Myocyte (in vitro differentiated cells): Measurements from ENCODE around the gene COL24A1. TPM values are rescaled to one million over a fixed set of nuclear protein-coding genes. Genes with fewer than 3 reads are reported as not detected.
"Not testable (repeated sequence)": the region's sequence is repeated elsewhere in the genome, so short reads cannot be mapped to it uniquely, and the experiment has no call there.

Experiments used
- DNase-seq: peaks from one replicate; pipeline ENCODE4 v3.0.0-alpha.2; 2012; ENCODE audit warnings: low read depth
- total RNA-seq: library from RNA; depleted of rRNA; stranded (reverse); fragments of >200 nt; gene quantifications from 2 replicates; pipeline ENCODE4 v1.2.3, GENCODE V29; 2014

Gene COL24A1
- total RNA-seq, 1 donor from 2014 or later: 1.3 TPM

DNA sequence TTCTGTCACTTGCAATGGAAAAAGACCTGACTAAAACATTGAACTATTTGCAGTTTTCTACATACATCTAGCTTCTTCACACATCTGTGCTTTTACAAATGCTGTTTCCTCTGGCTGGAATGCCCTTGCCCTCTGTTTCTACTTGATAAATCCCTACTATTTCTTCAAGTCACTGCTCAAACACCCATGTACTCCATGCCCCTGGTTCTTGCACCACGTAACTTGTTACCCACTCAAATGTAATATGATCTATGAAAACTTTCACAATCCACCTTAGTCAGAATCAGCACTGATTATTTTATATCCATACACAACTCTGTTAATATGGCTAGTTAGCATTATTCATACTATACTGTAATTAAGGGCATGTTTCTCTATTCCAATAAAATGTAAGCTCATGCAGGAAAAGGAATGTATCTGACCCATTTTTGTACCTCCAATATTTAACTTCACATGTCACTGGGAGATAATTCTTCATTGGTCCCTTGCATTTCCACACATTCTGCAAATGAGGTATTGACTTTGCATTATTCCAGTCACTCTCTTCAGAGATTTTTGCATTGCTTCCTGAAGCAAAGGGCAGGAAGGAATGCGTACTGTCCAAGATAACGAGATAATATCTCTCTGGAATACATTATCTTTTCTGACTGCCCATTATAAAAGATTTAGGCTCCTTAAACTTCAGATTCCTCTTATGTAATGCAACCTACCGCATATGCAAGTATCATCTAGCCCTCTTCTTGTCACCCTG is 158.3 kb downstream of the COL24A1 start:
- no peak for DNase-seq

DNA sequence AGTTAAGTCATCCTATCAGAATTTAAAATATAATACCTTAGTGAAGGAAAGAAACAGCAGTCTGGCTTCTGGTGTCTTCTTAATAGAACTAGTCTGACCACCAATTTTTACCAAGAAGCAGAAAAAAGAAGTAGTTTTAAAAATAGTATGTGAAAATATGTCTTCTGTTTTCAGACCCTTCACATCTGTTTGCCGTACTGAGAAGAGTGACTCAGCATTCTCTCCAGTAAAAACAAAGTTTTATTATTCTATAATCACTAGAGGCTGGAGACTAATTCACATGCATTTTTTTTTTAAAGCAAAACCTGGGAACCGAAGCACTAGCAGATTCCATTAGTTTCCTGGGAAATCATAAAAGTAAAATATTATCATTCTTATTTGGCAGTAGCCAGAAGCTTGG is 163.8 kb downstream of the COL24A1 start:
- peak; percentile 47 for DNase-seq

DNA sequence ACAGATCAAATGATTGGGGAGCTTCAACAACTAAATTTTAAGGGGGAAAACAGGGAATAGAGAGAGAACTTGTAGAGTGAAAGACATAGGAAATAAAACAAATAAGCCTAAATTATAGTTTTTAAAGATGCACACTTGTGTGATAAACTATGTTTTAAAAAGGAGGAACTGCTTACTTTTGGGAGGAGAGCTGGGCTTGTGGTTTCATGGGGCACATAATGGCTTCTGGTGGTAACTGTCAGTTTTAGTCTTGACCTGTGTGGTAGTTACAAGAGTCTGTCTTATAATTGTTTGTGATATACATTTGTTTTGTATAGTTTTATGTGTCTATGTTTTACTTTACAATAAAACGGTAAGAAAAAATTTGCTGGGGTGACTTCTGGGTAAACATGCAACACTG is 165.3 kb downstream of the COL24A1 start:
- no peak for DNase-seq

DNA sequence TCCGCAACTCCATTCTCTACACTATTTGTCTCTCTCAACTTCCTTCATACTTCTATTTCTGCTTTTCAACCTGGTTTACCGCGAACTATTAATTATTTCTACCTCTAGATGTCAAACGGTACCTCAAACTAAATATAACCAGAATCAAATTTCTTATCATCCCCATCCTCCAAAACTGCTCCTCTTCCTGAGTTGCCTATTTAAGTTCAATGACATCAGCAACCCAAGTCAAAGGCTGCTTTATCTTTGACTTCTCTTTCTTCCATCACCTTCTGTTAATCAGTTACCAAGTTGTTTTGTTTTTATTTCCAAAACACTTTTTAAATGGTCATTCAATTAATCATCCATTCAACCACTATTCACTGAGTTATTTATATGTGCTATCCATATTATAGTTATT is 171.9 kb downstream of the COL24A1 start:
- no peak for DNase-seq

DNA sequence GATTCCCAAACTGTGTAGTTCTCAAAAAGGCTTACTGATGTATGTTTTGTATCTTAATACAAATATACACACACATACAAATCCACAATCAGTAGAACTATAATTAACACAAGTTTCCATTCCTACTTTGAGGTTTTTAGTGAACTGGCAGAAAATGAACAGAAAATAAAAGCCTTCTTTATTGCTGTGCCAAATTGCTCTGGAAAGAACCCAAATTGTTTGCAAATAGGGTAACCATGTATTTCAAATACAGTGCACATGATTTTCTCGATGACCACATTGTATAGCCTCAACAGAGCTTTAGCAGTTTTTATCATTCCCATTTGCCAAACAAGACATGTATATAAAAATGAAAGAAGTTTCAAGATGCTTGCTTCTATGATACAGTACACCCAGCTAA is 173.3 kb downstream of the COL24A1 start:
- DNase-seq: no peak

DNA sequence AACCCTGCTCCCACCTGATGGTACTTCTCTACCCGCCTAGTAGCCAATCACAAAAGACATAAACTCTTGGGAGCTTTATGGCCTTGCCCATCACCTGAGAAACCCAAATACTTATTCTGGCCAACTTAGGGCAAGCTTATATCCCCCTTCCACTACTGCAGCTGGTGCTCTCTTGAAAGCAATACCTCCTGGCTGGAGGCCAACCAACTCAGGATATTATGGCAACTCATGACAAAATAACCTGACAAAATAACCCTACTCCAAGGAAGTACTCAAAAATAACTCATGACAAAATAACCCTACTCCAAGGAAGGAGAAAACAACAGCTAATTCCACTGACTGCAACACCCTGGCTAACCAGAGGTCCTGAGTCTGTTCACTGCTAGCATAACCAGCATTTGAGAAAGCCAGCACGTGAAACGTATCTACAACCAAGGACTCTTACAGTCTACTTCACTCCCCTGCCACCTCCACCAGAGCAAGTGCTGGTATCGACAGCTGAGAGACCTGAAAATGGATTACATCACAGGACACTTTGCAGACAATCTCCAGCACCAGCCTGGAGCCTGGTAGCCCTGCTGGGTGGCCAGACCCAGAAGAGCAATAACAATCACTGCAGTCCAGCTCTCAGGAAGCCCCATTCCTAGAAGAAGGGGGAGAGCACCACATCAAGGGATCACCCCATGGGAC is 179.9 kb downstream of the COL24A1 start:
- DNase-seq: peak; percentile 39

DNA sequence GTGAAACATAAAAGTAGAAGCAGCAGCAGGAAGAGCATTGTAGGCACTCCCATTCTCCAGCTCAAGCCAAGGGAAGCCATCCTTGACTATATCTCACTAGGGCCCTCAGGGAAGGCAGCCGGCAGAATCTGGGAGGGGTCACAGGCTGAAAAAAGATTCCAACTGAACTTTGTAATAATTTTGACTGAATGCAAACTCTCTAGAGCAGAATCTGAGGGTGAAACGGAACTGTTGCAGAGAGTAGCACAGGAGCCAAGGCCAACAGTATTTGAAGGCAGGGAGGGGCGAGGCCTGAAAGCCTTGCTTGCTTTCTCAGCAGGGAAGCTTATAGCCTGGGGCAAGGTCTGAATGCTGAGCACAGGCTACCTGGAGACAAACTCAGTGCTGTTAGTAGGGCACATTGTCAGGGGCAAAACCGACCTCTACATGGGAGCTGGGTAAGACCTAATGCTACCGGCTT is 180.6 kb downstream of the COL24A1 start:
- no peak for DNase-seq

DNA sequence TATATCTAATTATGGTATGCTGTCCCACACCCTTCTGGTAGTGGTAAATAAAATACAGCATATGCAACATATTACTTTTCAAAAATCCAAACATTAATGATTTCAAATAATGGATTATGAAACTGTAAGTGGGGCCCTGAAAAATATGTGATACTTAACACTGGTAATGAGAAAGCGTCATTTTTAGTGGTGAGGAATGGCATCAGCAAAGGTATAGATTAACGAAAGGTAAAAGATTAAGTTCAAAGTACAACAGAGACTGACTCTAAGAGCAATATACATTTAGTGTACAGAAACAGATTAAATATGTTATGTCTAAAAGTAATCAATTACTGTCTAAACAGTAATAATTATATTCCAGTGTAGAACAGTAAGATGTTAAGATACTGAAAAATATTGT is 194.1 kb downstream of the COL24A1 start:
- DNase-seq: no peak

DNA sequence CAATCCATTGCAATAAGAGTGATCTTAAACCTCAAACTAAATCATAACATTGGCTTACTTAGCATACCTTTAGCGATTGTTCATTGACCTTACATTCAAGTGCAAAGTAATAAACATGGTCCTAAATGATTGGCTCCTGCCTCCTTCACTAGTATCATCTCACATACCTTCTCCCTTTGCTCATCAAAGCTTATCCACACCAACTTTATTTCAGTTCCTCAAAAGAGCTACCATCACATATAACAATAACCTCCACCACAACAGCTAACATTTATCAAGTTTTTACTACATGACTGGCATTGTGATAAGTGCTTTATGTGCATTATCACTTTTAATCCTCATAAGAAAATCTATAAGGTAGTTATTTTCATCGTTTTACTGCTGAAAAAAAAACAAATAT is 198.8 kb downstream of the COL24A1 start:
- no peak for DNase-seq

DNA sequence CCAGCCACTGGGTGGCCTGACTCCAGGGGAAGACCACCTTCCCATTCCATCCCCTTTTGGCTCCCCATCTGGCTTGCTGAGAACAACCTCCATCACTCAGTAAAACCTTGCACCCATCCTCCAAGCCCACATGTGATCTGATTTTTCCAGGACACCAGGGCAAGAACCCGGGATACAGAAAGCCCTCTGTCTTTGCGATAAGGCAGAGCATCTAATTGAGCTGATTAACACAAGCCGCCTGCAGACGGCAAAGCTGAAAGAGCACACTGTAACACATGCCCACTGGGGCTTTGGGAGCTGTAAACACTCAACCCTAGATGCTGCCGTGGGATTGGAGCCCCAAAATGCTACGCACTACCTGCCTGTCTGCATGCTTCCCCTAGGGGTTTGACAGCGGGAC is 201.4 kb downstream of the COL24A1 start:
- not testable (repeated sequence) for DNase-seq

DNA sequence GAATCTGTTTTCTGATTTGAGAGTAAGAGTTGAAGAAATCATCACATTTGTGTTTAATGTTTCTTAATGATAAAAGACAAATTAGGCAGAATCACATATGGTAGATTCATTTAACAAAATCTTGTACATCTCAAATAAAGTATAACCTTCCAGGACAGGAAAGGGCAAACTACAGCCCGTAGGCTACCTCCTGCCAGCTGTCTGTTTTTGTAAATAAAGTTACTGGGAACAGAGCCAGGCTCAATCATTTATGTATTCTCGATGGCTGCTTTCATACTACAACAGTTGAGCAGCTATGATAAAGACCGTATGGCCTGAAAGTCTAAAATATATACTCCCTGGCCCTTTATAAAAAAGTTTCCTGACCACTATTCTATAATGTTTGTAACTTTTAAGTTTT is 204.1 kb downstream of the COL24A1 start:
- DNase-seq: peak; percentile 1

DNA sequence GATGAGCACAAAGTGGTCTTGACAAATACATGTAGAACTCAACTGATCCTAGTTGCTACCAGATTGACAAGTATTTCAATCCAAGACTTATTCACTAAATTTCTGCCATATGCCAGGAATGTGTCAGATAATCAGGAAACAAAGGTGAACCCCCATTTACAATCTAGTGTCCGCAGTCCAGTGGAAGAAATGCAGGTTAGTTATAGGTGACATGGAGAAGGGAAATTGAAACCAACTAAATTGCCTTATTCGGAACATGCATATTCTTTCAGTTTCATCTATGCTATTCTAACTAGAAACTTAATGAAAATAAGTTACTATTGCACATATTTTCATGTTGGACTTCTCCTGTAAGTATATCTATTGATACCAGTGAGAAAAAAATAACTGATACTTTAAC is 209.4 kb downstream of the COL24A1 start:
- DNase-seq: no peak

DNA sequence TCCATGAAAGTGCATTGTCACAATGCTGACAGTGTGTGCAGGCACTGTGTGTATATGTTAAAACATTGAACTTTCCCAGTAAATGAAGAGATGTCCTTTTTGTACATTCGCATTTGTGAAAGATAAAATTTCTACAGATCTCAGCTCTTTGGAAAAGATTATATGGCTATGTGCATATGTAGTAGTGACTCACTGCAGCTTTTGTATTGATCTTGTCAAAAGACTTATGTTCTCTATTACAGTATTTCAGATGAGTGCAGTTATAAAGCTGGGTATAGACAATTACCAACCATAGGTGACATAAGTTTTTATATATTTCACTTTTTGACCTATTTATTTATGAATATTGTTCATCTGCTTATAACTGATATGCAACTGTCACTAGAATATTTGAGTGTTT is 212.6 kb downstream of the COL24A1 start:
- no peak for DNase-seq

DNA sequence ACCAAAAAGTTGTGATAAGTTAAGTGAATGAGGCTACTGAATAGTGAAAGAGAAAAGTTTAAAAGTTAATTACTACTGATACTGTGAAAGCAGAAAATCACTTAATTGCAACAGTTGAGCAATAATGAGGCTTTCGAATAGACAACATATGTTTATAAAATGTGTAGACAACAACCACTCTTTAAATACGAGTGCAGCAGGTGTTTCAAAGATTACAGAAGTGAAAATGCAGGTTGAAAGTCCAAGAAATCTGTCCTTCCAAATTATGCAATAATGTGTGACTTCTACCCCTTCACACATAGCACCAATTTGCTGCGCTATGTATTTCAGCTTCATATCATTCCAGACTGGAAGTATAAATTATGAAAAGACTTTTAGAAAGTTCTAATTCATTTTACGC is 213.0 kb downstream of the COL24A1 start:
- DNase-seq: no peak

DNA sequence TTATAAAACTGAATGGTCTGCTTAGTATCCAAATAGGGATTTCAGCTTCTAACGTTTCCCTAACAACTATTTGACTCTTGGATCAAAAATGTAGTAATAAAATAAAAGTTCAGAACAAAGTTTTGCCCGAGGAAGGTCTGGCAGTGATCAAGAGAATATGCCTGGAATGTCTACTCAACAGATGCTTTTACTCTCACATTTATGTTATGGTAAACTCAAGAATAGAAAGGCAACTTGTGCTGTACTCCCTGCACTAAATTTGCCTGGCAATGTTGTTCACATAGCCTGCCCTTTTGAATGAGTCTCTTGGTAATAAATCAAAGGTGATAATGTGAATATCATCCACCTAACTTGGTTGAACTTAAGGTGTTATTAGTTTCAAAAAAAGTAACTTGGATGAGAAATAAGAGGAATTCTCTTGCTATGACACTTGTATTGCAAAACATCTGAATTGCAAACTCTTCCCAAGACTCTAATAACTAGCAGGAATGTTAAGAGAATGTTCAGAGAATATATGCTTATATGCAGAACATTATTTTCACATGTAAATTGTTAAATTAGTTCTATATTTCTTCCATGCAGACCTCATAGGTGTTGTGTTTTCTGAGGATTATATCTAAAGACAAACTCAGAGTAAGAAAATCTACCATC is 215.8 kb downstream of the COL24A1 start:
- no peak for DNase-seq

DNA sequence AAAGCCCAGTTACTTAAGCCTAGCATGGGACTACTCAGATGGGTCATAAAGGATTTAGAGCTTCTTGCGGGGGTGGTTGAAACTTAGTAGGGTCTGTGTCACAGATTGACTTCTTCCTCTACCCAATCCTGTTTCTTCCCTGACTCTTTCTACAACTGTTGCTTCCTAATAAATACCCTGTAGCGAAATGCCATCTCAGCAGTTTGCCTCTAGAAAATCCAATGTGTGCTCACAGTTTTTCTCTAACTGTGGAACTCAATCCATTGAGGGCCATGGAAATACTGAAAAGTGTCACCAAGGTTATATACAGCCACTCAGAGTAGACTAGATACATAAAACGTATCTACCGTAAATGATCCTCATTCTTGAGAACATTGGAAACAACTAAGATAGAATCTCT is 217.7 kb downstream of the COL24A1 start:
- no peak for DNase-seq

DNA sequence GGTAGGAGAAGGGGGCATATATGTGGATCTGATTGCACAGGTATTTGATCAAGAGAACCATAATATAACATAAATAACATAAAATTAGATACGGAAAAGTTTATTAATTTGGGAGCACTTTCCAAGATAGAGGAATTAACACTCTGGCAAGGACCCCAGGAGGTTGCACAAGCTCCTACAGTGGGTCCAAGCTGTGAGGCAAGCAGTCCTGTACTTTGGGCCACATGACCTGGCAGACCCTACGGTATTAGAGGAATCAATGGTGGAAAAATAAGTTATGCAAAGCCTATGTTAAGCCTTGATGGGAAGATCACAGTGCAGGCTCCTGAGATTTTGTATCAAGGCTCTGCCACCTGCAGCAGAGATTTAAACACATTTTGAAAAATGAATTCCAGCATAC is 220.1 kb downstream of the COL24A1 start:
- no peak for DNase-seq

DNA sequence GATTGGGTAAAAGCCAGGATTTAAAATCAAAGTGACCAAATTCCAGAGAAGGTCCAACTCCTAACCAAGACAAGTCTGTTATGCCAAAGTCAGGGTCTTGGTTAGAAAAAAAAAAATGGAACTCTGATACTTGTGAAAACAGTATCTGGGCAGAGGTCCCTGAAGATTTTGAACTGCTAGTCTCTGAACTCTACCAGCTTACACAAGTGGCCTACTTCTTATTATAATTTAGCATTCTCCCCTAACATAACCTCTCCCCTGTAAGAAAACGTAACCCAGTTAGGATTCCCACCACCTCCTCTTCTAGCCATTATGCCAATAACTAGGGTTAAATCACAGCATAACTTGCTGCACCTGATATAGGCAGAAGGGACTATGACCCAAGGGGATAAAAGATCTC is 220.5 kb downstream of the COL24A1 start:
- DNase-seq: no peak

DNA sequence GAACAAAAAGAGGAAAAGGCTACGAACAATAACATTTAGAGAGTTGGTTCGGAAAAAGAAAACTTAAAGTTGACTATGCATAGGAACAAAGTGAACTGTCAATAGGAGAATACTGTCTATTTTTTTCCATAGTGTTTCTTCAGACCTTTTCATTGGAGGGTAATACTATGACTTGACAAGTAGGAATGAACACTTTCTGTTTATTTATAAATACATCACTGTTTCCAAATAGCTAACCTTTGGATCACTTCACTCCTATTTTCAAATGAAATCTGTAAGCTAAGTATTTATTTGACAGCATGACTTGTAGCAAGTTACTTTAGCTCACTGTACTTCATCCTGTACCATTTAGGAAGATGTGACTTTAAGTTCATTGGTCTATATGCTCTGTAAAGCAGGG is 221.3 kb downstream of the COL24A1 start:
- no peak for DNase-seq

DNA sequence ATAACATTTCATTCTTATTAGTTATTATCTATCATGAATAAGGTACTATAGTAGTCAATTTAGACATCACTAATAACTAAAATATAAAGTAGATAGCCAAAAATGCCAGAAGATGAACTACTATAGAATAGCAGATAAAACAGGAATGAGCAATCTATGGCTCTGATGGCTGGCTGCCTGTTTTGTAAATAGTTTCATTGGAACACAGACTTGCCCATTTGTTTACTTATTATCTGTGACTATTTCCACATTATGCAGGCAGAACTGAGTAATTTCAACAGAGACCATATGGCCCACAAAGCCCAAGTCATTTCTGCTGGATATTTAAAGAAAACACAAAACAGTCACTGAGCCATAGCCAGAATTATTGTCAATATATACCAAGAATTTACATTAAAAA is 222.1 kb downstream of the COL24A1 start:
- DNase-seq: no peak

DNA sequence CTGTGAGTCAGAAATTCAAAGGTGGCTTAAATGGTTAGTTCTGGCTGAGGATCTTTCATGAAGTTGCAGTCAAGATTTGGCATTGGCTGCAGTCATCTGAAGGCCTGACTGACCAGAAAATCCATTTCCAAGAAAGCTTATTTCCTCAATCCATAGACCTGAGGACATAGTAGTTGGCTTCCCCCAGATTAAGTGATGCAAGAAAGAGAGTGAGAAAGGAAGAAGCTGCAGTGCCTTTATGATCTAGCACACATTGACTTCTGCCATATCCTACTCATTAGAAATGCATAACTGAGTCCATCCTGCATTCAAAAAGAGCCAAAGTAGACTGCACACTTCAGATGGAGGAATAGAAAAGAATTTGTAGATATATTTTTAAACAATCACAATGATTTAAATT is 222.6 kb downstream of the COL24A1 start:
- no peak for DNase-seq

DNA sequence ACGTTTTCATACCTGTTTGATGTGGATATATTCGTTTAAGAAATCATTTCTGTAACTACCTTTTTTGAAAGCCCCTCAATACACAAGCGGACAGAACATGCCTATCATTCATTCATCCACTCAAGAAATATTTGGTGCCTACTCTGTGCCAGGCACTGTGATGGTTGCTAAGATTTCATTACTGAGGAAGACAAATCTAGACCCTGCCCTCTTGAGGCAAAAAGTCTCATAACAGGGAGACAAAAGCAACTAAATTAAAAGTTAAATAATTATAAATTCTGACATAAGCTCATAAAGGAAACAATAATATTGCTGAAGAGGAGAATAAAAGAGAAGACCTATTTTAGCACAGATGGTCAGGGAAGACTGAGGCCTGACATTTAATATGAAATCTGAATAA is 244.8 kb downstream of the COL24A1 start:
- peak; percentile 7 for DNase-seq

DNA sequence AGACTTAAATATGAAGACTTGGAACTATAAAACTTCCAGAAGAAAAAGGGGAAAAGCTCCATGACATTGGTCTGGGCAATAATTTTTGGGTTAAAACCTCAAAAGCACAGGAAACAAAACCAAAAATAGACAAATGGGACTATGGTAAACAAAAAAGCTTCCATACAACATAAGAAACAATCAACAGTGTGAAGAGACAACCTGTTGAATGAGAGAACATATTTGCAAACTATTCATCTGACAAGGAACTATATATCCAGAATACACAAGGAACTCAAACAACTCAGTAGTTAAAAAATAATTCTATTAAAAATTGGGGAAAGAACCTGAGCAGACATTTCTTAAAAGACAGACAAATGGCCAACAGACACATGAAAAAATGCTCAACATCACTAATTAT is 255.7 kb downstream of the COL24A1 start:
- no peak for DNase-seq
